Suprapubic skin (tissue), 3 donors: Measurements from ENCODE around the gene RAPGEF5.

ENCODE experiments used
- CTCF ChIP-seq, 2 donors: fragments of 200-600 bp in 1 of 2; fragments of 450-650 bp in 1 of 2; sonication (generic) in 1 of 2; IDR thresholded peaks; one replicate each; pipeline ENCODE4 v1.5.1; 2016 to 2019; ENCODE audit warnings: antibody characterized with exemption in 2 of 2, mild to moderate bottlenecking in 1 of 2, moderate library complexity in 1 of 2
- POLR2A ChIP-seq, 2 donors: fragments of 450-650 bp; IDR thresholded peaks; one replicate each; pipeline ENCODE4 v1.6.1; 2017; ENCODE audit warnings: antibody characterized with exemption in 2 of 2, mild to moderate bottlenecking in 2 of 2, moderate library complexity in 2 of 2

GRCh38 chr7:22262538-22262937 lies 94.4 kb downstream of the RAPGEF5 start:
- TF ChIP-seq CTCF (IDR thresholded peaks at IDR 0.05) = no peak
- TF ChIP-seq POLR2A (IDR thresholded peaks at IDR 0.05) = no peak
